ENCODE results near the gene PUS1. TPM values are rescaled to one million over a fixed set of nuclear protein-coding genes. Genes with fewer than 3 reads are reported as not detected.
A peak's percentile ranks its signal among the peaks of the same experiment; 100 is the strongest.

Gene PUS1
- total and polyA plus RNA-seq, 2 donors from 2014 or later, result 16.1 to 28.8 TPM

DNA sequence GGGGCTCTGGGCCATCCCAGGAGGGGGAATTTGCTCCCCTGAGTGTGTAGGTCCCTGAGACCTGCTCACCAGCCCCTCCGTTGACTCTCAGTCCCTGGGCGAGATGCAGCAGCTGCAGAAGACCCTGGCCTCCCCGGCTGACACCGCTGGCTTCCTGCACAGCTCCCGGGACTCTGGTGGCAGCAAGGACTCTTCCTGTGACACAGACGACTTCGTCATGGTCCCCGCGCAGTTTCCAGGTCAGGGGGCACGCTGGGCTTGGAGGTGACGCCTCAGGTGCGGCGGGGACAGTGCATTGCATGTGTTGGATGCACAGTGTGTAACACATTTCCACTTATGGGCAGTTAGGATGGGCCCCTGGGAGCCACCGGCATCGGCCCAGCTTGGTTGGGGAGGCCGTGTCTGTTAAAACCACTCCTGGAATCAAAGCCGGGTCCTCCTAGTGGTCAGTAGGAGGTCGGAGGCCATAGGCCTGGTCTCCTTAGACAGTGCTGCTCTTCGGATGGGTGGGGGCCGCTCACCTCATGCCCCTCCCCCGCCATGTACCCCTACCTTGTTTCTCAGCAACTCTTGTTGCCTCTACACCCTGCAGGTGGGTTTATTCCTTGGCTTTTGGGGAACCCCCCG is 17.1 kb upstream of the PUS1 start:
- Histone ChIP-seq H3K9ac (ENCODE audit: low read length in 3 of 3) (no peak overlapping the region), H3K27me3 (ENCODE audit: control insufficient read depth, insufficient read depth, low read length) (no peaks in the 10 kb centered on the region), H3K27ac (ENCODE audit: low read depth in 2 of 2, low read length in 2 of 2) (no peak overlapping the region), H3K9me3 (ENCODE audit: control insufficient read depth in 2 of 3, insufficient read depth in 1 of 3, low read length in 3 of 3) (no peaks in the 10 kb centered on the region), H3K36me3 (ENCODE audit: control insufficient read depth in 2 of 3, insufficient read depth in 3 of 3, low read length in 3 of 3) (peaks cover 0 to 46% (median 10%) of the 10 kb centered on the region in 3 donors), H3K4me3 (ENCODE audit: low read length in 3 of 3) (no peak overlapping the region), H3K4me1 (ENCODE audit: control insufficient read depth in 2 of 3, insufficient read depth in 2 of 3, low read depth in 1 of 3, low read length in 3 of 3) (no peaks in the 10 kb centered on the region)
- FAIRE-seq (no peak), DNase-seq (peak in 2 of 5 donors; percentile 6 to 60)
- intact Hi-C loops (cut with DNase I), result no loop called here
- TF ChIP-seq, protein P1, sequence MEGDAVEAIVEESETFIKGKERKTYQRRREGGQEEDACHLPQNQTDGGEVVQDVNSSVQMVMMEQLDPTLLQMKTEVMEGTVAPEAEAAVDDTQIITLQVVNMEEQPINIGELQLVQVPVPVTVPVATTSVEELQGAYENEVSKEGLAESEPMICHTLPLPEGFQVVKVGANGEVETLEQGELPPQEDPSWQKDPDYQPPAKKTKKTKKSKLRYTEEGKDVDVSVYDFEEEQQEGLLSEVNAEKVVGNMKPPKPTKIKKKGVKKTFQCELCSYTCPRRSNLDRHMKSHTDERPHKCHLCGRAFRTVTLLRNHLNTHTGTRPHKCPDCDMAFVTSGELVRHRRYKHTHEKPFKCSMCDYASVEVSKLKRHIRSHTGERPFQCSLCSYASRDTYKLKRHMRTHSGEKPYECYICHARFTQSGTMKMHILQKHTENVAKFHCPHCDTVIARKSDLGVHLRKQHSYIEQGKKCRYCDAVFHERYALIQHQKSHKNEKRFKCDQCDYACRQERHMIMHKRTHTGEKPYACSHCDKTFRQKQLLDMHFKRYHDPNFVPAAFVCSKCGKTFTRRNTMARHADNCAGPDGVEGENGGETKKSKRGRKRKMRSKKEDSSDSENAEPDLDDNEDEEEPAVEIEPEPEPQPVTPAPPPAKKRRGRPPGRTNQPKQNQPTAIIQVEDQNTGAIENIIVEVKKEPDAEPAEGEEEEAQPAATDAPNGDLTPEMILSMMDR (IDR thresholded peaks at IDR 0.05; ENCODE audit: borderline replicate concordance, extremely low read depth, insufficient read depth), result no peak

DNA sequence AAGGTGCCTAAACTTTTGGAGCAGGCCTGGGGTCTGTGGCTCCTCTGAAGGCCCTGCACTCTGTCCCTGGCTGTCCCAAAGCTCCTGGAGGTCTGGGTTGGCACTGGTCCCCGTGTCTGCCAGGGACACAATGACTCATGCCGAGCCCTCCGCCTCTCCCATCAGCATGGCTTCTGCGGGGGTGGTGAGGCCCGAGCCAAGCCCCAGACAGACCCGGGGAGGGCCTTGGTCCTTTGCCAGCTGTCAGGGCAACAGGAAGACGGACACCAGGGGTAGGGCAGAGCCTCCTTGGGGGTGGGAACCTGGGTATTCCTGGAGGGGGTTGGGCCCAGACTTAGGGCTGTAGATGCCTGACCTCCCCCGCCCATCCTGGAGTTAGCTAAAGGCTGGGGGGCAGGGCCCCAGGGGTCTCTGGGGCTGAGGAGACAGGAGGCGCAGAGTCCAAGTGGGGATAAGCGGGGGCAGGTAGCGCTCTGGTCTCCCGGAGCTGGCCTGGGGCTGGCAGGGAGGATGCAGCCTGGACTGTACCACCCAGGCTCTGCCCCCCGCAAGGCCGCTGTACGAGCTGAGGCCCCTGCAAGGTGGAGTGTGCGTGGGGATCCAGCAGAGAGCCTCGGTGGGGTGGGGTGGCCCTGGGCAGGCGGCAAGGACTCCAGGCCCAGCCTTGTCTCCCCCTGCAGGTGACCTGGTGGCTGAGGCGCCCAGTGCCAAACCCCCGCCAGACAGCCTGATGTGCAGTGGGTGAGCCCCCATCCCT is 16.4 kb upstream of the PUS1 start:
- H3K27me3 ChIP-seq (ENCODE audit: control insufficient read depth, insufficient read depth, low read length), result no peaks in the 10 kb centered on the region
- intact Hi-C loops (cut with DNase I), result no loop called here
- TF ChIP-seq, protein P1 (IDR thresholded peaks at IDR 0.05; ENCODE audit: borderline replicate concordance, extremely low read depth, insufficient read depth), result no peak
- peak in 3 of 5 donors; percentile 9 to 93 (median 35) for DNase-seq
- H3K9me3 ChIP-seq (ENCODE audit: control insufficient read depth in 2 of 3, insufficient read depth in 1 of 3, low read length in 3 of 3), result no peaks in the 10 kb centered on the region
- no peaks in the 10 kb centered on the region for H3K4me1 ChIP-seq (ENCODE audit: control insufficient read depth in 2 of 3, insufficient read depth in 2 of 3, low read depth in 1 of 3, low read length in 3 of 3)
- H3K9ac ChIP-seq (ENCODE audit: low read length in 3 of 3), result no peak overlapping the region
- no peak for FAIRE-seq
- no peak overlapping the region for H3K27ac ChIP-seq (ENCODE audit: low read depth in 2 of 2, low read length in 2 of 2)
- H3K36me3 ChIP-seq (ENCODE audit: control insufficient read depth in 2 of 3, insufficient read depth in 3 of 3, low read length in 3 of 3), result peaks cover 0 to 43% (median 10%) of the 10 kb centered on the region in 3 donors
- no peak overlapping the region for H3K4me3 ChIP-seq (ENCODE audit: low read length in 3 of 3)

DNA sequence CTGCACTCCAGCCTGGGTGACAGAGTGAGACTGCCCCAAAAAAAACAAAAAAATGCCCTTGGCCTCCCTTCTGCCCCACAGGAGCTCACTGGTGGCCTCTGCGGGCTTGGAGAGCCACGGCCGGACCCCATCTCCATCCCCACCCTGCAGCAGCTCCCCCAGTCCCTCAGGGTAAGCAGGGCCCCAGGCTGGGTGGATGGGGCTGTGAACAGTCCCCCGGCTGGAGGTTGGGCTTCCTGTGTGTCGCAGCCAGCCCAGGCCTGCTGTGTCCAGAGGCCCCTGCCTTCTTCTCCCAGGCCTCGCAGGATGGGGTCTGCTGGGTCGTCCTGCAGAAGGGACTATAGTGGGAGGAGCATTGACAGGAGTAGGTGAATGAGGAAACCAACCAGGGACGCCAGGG is 15.4 kb upstream of the PUS1 start:
- peaks cover 0 to 43% (median 10%) of the 10 kb centered on the region in 3 donors for H3K36me3 ChIP-seq (ENCODE audit: control insufficient read depth in 2 of 3, insufficient read depth in 3 of 3, low read length in 3 of 3)
- no peak overlapping the region for H3K27ac ChIP-seq (ENCODE audit: low read depth in 2 of 2, low read length in 2 of 2)
- no peak overlapping the region for H3K4me3 ChIP-seq (ENCODE audit: low read length in 3 of 3)
- TF ChIP-seq, protein P1 (IDR thresholded peaks at IDR 0.05; ENCODE audit: borderline replicate concordance, extremely low read depth, insufficient read depth), result no peak
- no peak overlapping the region for H3K9ac ChIP-seq (ENCODE audit: low read length in 3 of 3)
- no peak for FAIRE-seq
- H3K4me1 ChIP-seq (ENCODE audit: control insufficient read depth in 2 of 3, insufficient read depth in 2 of 3, low read depth in 1 of 3, low read length in 3 of 3), result no peaks in the 10 kb centered on the region
- no peaks in the 10 kb centered on the region for H3K9me3 ChIP-seq (ENCODE audit: control insufficient read depth in 2 of 3, insufficient read depth in 1 of 3, low read length in 3 of 3)
- intact Hi-C loops (cut with DNase I), result no loop called here
- no peaks in the 10 kb centered on the region for H3K27me3 ChIP-seq (ENCODE audit: control insufficient read depth, insufficient read depth, low read length)
- DNase-seq, result no peak

All from kidney (tissue), 14 donors.